Sciatic nerve (tissue), 2 donors: ENCODE results near the gene TUBA3C. TPM values are rescaled to one million over a fixed set of nuclear protein-coding genes. Genes with fewer than 3 reads are reported as not detected.
A peak's percentile ranks its signal among the peaks of the same experiment; 100 is the strongest.
"Not testable (repeated sequence)": the region's sequence is repeated elsewhere in the genome, so short reads cannot be mapped to it uniquely, and the experiment has no call there.

Experiments used
- ATAC-seq: fragments of 200-7000 bp; cut with Tn5 transposase; one replicate; pipeline ENCODE4 v1.9.1; 2020; ENCODE audit warnings: mild to moderate bottlenecking, moderate library complexity
- DNase-seq: peaks from one replicate; pipeline ENCODE4 v3.0.0-alpha.2; 2020; ENCODE audit warnings: low spot score
- intact Hi-C: fragments of 100-400 bp; cut with DNase I; formaldehyde crosslinking; loops from one replicate; pipeline ENCODE4 v1.14.2; 2022
- total RNA-seq: library from RNA; stranded (reverse); fragmentation: NEBNext Ultra II Directional; extraction: Animal tissue kit (Norgen Biotek cat#: 25700); gene quantifications from one replicate; pipeline ENCODE4 v1.2.1, GENCODE V29; 2021
- donor health status: DM: no; HTN: no; CAD: no.
- donor health status: DM: no; HTN: no; CAD: no.

TUBA3C gene
- not detected for total RNA-seq

GRCh38 chr13:19181621-19182485 lies at the start of gene TUBA3C:
Gene TUBA3C, minus strand, starts transcription at chr13:19181824. Its CDS starts 77 bp downstream, at chr13:19181747.
- ATAC-seq (no peak), DNase-seq (peak; percentile 42)
- intact Hi-C loops = no loop called here

- ATAC-seq, DNase-seq, intact Hi-C loops: not testable (repeated sequence)
These were observed 25.8 kb upstream of the TUBA3C start for GRCh38 chr13:19207413-19207812.

DNA sequence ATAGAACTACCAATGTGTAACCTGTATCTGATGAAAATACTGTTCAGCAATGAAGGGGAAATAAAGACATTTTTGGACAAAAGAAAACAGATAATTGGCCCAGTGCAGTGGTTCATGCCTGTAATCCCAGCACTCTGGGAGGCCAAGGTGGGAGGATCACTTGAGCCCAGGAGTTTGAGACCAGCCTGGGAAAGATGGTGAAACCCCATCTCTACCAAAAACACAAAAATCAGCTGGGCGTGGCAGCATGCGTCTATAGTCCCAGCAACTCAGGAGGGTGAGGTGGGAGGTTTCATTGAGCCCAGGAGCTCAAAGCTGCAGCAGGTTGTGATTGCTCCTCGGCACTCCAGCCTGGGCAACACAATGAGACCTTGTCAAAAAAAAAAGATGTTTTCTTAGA lies 11.0 kb upstream of the TUBA3C start:
- ATAC-seq, intact Hi-C loops: not testable (repeated sequence)

DNA sequence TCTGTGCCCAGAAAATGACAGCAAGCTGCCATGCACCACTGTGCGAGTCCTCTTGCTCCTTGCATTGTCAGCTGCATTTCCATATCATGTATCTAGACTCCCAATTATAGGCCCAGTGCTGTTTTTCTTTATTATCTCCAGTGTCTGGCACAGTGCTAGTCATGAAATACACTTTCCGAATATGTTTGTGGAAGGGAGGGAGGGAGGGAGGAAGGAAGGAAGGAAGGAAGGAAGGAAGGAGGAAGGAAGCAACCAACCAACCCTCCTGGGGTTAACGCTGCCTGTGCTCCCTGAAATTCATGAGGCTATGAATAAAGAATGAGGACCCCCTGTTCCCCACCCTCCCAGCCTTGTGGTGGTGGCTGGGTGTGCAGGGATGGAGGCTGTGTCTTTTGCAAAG lies 8.3 kb upstream of the TUBA3C start:
- DNase-seq, intact Hi-C loops: not testable (repeated sequence)

More for the DNA sequence above, 11.0 kb upstream of the TUBA3C start:
- DNase-seq = not testable (repeated sequence)

GRCh38 chr13:19189368-19189767 lies 7.7 kb upstream of the TUBA3C start:
- DNase-seq, intact Hi-C loops, ATAC-seq: not testable (repeated sequence)

More for the DNA sequence above, 8.3 kb upstream of the TUBA3C start:
- not testable (repeated sequence) for ATAC-seq

GRCh38 chr13:19185865-19186645 lies 4.4 kb upstream of the TUBA3C start:
- ATAC-seq = no peak
- no peak for DNase-seq
- intact Hi-C loops = no loop called here

DNA sequence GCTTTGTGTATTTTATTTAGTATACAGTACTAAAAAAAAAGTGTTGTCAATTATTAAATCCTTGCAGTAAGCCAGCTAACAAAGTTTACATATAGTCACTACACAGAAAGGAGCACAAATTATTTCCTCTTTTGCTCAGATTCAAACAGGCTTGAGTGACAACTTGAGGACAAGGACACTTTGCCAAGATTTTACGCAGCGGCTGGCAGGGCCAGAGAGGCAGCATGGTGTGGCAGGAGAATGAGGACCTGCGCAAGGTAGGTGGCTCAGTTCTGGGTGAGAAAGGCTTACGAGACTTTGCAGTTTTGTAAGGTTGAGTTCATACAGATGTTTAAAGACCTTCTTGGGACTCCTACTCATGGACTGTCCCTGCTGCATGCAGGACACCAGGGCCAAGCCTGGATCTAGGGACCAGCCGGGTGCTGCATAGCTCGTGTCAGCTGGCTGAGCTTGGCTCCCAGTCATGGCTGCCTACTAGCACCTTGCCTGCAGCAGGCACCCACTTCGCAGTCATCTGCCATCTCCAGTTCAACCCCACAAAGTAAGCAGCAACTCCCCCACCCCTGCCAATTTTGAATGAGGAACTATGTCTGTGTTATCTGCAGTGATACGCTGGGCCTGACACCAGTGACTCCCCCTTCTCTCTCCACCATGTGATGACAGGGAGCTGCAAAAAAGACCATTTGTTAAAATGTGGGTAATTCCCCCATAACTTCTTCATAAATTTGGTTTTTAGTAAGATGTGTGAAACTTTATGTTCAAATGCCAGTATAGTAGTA lies 3.7 kb upstream of the TUBA3C start:
- ATAC-seq (no peak), DNase-seq (peak; percentile 4)
- intact Hi-C loops = no loop called here

DNA sequence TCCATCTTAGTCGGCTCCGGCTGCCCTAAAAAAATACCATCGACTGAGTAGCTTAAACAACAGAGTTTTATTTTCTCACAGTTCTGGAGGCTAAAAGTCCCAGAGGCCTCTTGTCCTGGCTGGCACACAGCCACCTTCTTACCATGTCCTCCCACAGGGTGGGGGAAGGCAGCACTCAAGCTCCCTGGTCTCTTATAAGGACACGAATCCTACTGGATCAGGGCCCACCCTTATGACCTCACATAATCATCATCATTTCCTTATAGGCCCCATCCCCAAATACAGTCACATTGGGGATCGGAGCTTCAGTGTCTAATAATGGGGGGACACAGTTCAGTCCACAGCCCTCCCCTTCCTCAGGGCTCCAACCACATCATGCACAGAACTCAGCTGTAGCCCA lies 2.6 kb upstream of the TUBA3C start:
- intact Hi-C loops = no loop called here
- ATAC-seq (no peak), DNase-seq (peak; percentile 25)

GRCh38 chr13:19183676-19184075 lies 2.1 kb upstream of the TUBA3C start:
- intact Hi-C loops = no loop called here
- ATAC-seq (no peak), DNase-seq (no peak)

DNA sequence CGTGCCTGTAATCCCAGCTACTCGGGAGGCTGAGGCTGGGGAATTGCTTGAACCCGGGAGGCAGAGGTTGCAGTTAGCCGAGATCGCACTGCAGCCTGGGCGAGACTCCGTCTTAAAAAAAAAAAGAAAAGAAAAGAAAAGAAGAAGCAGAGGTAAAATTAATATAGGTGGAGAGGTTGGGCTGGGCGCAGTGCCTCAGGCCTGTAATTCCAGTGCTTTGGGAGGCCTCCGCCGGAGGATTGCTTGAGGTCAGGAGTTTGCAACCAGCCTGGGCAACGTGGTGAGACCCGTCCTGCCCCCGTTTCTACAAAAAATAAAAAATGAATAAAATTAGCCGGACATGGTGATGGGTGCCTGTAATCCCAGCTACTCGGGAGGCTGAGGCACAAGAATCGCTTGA lies 912 bp upstream of the TUBA3C start:
- ATAC-seq (no peak), DNase-seq (no peak)
- intact Hi-C loops = no loop called here

DNA sequence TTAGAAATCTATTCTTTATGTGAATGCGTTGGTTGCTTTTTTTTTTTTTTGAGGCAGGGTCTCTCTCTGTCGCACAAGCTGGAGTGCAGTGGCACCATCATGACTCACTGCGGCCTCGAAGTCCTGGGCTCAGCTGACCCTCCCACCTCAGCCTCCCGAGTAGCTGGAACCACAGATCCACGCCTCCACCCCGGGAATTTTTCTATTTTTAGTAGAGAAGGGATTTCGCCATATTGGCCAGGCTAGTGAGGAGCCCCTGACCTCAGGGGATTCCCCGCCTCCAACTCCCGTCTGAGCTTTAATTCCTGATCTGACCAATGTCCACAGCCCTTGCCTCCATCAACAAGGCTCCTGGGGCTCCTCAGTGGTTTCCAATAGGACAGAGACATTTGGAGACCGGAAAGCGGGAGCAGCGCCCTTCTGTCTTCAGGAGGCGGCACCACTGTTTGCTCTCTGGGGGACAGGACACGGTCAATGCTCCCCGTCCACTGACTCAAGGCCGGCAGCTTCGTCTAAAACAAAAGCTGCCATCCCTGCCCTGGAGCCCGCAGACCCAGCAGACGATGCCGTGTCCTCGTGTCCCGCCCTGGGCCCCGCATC lies 503 bp downstream of the TUBA3C start:
- peak; percentile 31 for DNase-seq
- intact Hi-C loops = no loop called here
- ATAC-seq = no peak

DNA sequence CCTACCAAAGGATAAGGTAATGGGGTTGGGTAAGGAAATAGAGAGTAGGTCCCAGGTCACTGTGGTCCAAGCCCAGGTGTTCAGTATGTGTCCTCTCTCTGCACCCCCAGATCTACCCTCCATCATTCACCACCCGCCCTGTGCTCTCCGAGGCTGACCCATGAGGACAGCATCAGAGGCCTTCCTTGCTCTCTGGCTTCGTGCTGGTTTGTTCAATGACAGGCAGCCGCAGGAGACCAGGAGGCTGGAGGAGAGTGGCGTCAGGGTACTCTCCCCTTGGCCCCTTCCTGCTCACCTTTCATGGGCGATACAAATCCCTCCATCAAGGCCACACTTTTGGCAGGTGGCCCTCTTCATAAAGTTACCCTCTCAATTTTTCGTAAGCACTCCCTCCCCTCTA lies 1.7 kb downstream of the TUBA3C start:
- DNase-seq (peak; percentile 13), ATAC-seq (no peak)
- intact Hi-C loops = no loop called here

DNA sequence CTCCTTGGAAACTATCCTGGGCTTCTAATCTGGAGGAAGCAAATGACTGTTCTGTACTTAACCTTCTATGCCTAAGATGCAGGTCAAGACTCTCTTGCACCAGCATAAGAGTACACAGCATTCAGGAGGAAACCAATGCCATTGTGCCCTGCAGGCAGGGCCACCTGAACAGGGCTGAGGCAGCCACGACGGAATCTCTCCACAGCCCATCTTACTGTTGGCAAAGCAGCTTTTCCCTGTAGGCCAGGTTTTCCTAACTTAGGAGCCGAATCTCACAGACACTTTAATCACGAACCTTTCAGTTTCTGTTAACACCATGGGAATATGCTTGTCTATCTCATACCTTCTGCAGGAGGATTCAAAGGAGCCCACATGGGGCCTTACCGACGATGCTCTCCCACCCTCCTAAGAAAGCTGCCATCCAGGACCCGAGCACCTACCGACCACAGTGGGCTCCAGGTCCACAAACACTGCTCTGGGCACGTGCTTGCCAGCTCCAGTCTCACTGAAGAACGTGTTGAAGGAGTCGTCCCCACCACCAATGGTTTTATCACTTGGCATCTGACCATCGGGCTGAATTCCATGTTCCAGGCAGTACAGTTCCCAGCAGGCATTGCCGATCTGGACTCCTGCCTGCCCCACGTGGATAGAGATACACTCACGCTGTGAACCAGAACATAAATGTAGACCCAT lies 2.6 kb downstream of the TUBA3C start:
- no peak for ATAC-seq
- DNase-seq = peak; percentile 6

DNA sequence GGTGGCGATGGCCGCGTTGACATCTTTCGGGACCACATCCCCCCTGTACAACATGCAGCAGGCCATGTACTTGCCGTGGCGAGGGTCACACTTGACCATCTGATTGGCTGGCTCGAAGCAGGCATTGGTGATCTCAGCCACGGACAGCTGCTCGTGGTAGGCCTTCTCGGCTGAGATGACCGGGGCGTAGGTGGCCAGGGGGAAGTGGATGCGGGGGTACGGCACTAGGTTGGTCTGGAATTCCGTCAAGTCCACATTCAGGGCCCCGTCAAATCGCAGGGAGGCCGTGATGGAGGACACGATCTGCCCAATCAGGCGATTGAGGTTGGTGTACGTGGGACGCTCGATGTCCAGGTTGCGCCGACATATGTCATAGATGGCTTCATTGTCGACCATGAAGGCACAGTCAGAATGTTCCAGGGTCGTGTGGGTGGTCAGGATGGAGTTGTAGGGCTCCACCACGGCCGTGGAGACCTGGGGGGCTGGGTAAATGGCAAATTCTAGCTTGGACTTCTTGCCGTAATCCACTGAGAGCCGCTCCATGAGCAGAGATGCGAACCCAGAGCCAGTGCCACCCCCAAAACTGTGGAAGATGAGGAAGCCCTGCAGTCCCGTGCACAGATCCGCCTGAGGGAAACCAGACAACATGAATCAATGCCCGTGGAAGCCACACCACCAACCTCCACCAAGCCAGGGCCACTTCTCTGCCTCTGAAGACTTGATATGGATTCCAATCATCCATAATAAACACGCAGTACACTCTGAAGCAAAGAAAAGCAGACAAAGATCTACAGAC lies 4.4 kb downstream of the TUBA3C start:
- DNase-seq = peak; percentile 32
- ATAC-seq, intact Hi-C loops: not testable (repeated sequence)

More for the DNA sequence above, 2.6 kb downstream of the TUBA3C start:
- intact Hi-C loops = no loop called here

- no peak for ATAC-seq
- DNase-seq = no peak
- intact Hi-C loops = no loop called here
These were observed 7.9 kb downstream of the TUBA3C start for GRCh38 chr13:19173752-19174151.

- DNase-seq (no peak), ATAC-seq (no peak)
- intact Hi-C loops = no loop called here
These were observed 9.0 kb downstream of the TUBA3C start for GRCh38 chr13:19172647-19173030.

GRCh38 chr13:19172007-19172646 lies 9.5 kb downstream of the TUBA3C start:
- ATAC-seq (no peak), DNase-seq (no peak)
- intact Hi-C loops = no loop called here
